K562 (cell line): Measurements from ENCODE around the gene ARHGAP28. TPM values are rescaled to one million over a fixed set of nuclear protein-coding genes. Genes with fewer than 3 reads are reported as not detected.

Experiments
- BRF1 ChIP-seq: IDR thresholded peaks from 3 replicates; pipeline ENCODE4 v1.6.1; 2011; ENCODE audit warnings: borderline replicate concordance, mild to moderate bottlenecking; ENCODE audit not compliant: insufficient read length; ENCODE audit errors: extremely low read depth
- MBD2 ChIP-seq: sonication (generic); IDR thresholded peaks from 2 replicates; pipeline ENCODE4 v1.6.1; 2016; ENCODE audit warnings: low read depth, borderline replicate concordance
- REST ChIP-seq, 2 experiments: fragments of 450-650 bp; formaldehyde crosslinking in 1 of 2; IDR thresholded peaks; 2 replicates each; pipeline versions ENCODE4 v1.4.0 to v1.6.1; 2014 to 2020; ENCODE audit warnings: mild to moderate bottlenecking in 2 of 2, borderline replicate concordance in 1 of 2, low read depth in 1 of 2
- TFAP4 ChIP-seq: sonication (generic); formaldehyde crosslinking; IDR thresholded peaks from 2 replicates; pipeline ENCODE4 v1.8.0; 2022; ENCODE audit warnings: missing genetic modification reagents, mild to moderate bottlenecking, moderate library complexity, borderline replicate concordance
- THRA ChIP-seq: fragments of 450-650 bp; IDR thresholded peaks from 2 replicates; pipeline ENCODE4 v1.6.1; 2017; ENCODE audit warnings: mild to moderate bottlenecking, moderate library complexity
- TRIM24 ChIP-seq, 2 experiments: fragments of 450-650 bp; IDR thresholded peaks; 2 replicates each; pipeline ENCODE4 v1.6.1; 2016
- polyA plus RNA-seq, 8 experiments: library from polyadenylated mRNA; depleted of rRNA in 4 of 8; stranded (reverse) in 5 of 8; unstranded in 3 of 8; fragments of >200 nt; fragmentation: Nextera tagmentation in 2 of 8; fragmentation: Illumina TruSeq in 1 of 8; extraction: Ambion mirVana in 2 of 8; extraction: Trizol in 1 of 8; gene quantifications; 2 replicates each; pipeline versions ENCODE4 v1.2.1 to v1.2.3, GENCODE V29; 2011 to 2014; ENCODE audit warnings: inconsistent platforms in 1 of 8, missing spikeins in 1 of 8
- total RNA-seq, 7 experiments: library from RNA; depleted of rRNA in 6 of 7; stranded (reverse); fragments of >200 nt in 6 of 7; fragmentation: Illumina TruSeq in 2 of 7; extraction: Trizol in 2 of 7; gene quantifications; 2 replicates each; pipeline versions ENCODE4 v1.2.1 to v1.2.3, GENCODE V29; 2011 to 2021; ENCODE audit warnings: low replicate concordance in 1 of 7

Gene ARHGAP28
- total and polyA plus RNA-seq, 9 of the 15 experiments (the other 6 are each of a cell fraction or from before 2014, with no cell fraction given) = 0.93 to 5.9 (median 5.0) TPM

GRCh38 chr18:6885992-6886796 is 156.7 kb downstream of the ARHGAP28 start (continued):
- peak; percentile 85; the same call in 1 of the 2 replicates for TF ChIP-seq REST (IDR thresholded peaks at IDR 0.05; ENCODE audit: borderline replicate concordance)
- TF ChIP-seq REST (CRISPR knock-in tag; IDR thresholded peaks at IDR 0.05; ENCODE audit: low read depth) = no peak
- TF ChIP-seq THRA = no peak
- TF ChIP-seq MBD2 = no peak
- no peak for TF ChIP-seq BRF1
- TF ChIP-seq TFAP4 = peak; percentile 18; the same call in 1 of the 2 replicates
- no peak for TF ChIP-seq TRIM24 (IDR thresholded peaks at IDR 0.05)
